GM20000 (cell line): ENCODE results near the gene KDM2A.

Experiments used
- DNase-seq: peaks from one replicate; pipeline ENCODE4 v3.0.0; 2012; ENCODE audit warnings: low spot score
- CTCF ChIP-seq: IDR thresholded peaks from 2 replicates; pipeline ENCODE4 v1.5.1; 2012; ENCODE audit warnings: mild to moderate bottlenecking, control low read depth; ENCODE audit errors: extremely low read depth, missing control alignments

KDM2A gene

GRCh38 chr11:67285541-67286498, 166.8 kb downstream of the KDM2A start:
- no peak for TF ChIP-seq CTCF
- no peak for DNase-seq

- no peak for DNase-seq
- TF ChIP-seq CTCF: no peak
Observed at GRCh38 chr11:67286621-67287333, 167.7 kb downstream of the KDM2A start.

- DNase-seq: no peak
Observed at GRCh38 chr11:67287355-67288197, 168.5 kb downstream of the KDM2A start.

GRCh38 chr11:67288198-67288451, 169.1 kb downstream of the KDM2A start:
- no peak for DNase-seq
- TF ChIP-seq CTCF: no peak

More at GRCh38 chr11:67287355-67288197, 168.5 kb downstream of the KDM2A start:
- no peak for TF ChIP-seq CTCF

- peak; percentile 97 for DNase-seq
- TF ChIP-seq CTCF: peak; percentile 41
Observed at GRCh38 chr11:67288452-67289225, 169.6 kb downstream of the KDM2A start.

GRCh38 chr11:67289226-67289650, 170.2 kb downstream of the KDM2A start, which contains the start of gene ANKRD13D:
TSS of gene ANKRD13D (plus strand) at chr11:67289303. CDS start at chr11:67289461, 158 bp downstream.
- no peak for TF ChIP-seq CTCF
- no peak for DNase-seq
